Adrenal gland (tissue), 5 donors: ENCODE measurements around the gene HIC1.

Experiments
- POLR2A ChIP-seq, 2 donors: fragments of 450-650 bp; IDR thresholded peaks; one replicate each; pipeline ENCODE4 v1.6.1; 2017; ENCODE audit warnings: antibody characterized with exemption in 2 of 2, mild to moderate bottlenecking in 2 of 2, moderate library complexity in 1 of 2
- TF ChIP-seq, protein P1 (sequence below), 6 experiments: fragments of 450-650 bp in 4 of 6; fragments of 200-600 bp in 2 of 6; sonication (generic) in 1 of 6; IDR thresholded peaks; 1 replicate in 5 of 6; 2 replicates in 1 of 6; pipeline versions ENCODE4 v1.5.1 to v1.8.0; 2016 to 2021; ENCODE audit warnings: antibody characterized with exemption in 6 of 6, mild to moderate bottlenecking in 2 of 6, moderate library complexity in 1 of 6
- donor health status: DM: no; HTN: no; CAD: no.

DNA sequence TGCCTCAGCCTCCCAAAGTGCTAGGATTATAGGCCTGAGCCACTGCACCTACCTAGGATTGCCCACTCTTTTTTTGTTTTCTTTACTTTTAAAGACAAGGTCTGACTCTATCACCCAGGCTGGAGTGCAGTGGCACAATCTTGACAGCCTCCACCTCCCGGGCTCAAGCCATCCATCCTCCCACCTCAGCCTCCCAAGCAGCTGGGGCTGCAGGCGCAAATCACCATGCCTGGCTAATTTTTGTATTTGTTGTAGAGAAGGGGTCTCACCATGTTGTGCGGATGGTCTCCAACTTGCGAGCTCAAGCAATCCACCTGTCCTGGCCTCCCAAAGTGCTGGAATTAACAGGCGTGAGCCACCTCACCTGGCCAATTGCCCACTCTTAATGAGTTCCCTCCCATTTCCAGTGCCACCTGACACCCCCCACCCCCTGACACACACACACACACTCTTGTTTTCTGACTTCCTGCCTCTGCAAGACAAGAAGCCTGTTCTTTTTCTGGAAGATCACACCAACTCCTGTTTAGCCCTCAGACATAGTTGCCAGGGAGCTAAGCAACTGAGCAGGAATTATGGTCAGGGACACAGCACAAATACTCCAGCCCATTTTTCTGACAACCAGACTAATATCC lies 10.5 kb upstream of the HIC1 start:
- TF ChIP-seq, protein P1, sequence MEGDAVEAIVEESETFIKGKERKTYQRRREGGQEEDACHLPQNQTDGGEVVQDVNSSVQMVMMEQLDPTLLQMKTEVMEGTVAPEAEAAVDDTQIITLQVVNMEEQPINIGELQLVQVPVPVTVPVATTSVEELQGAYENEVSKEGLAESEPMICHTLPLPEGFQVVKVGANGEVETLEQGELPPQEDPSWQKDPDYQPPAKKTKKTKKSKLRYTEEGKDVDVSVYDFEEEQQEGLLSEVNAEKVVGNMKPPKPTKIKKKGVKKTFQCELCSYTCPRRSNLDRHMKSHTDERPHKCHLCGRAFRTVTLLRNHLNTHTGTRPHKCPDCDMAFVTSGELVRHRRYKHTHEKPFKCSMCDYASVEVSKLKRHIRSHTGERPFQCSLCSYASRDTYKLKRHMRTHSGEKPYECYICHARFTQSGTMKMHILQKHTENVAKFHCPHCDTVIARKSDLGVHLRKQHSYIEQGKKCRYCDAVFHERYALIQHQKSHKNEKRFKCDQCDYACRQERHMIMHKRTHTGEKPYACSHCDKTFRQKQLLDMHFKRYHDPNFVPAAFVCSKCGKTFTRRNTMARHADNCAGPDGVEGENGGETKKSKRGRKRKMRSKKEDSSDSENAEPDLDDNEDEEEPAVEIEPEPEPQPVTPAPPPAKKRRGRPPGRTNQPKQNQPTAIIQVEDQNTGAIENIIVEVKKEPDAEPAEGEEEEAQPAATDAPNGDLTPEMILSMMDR (IDR thresholded peaks at IDR 0.05): no peak
- no peak for TF ChIP-seq POLR2A (IDR thresholded peaks at IDR 0.05)
